GM23338 (cell line): ENCODE measurements around the gene FAM118B. TPM values are rescaled to one million over a fixed set of nuclear protein-coding genes. Genes with fewer than 3 reads are reported as not detected.

Experiments used
- ATAC-seq: fragments of 200-7000 bp; cut with Tn5 transposase; 3 replicates; pipeline ENCODE4 v1.9.1; 2020
- DNase-seq: peaks from one replicate; pipeline ENCODE4 v3.0.0-alpha.2; 2015; ENCODE audit warnings: low spot score
- H2AFZ ChIP-seq: fragments of 200-600 bp; sonication (generic); 2 replicates; pipeline ENCODE4 v1.8.0; 2016; ENCODE audit warnings: antibody characterized with exemption, mild to moderate bottlenecking, moderate library complexity
- H3F3A ChIP-seq: fragments of 200-600 bp; sonication (generic); replicated peaks from 2 replicates; pipeline ENCODE4 v1.8.0; 2017; ENCODE audit warnings: antibody characterized with exemption, mixed run types, low read depth
- H3K27ac ChIP-seq: fragments of 200-600 bp; sonication (generic); 2 replicates; pipeline ENCODE4 v1.6.1; 2016; ENCODE audit warnings: low read depth
- H3K27me3 ChIP-seq: fragments of 200-600 bp; sonication (generic); 2 replicates; pipeline ENCODE4 v1.8.0; 2016; ENCODE audit warnings: mild to moderate bottlenecking, mixed run types, moderate library complexity; ENCODE audit not compliant: insufficient read depth
- H3K36me3 ChIP-seq: fragments of 200-600 bp; sonication (generic); 2 replicates; pipeline ENCODE4 v1.8.0; 2016; ENCODE audit warnings: mild to moderate bottlenecking; ENCODE audit not compliant: insufficient read depth
- H3K4me1 ChIP-seq: fragments of 200-600 bp; sonication (generic); 2 replicates; pipeline ENCODE4 v1.8.0; 2016; ENCODE audit warnings: mild to moderate bottlenecking, moderate library complexity; ENCODE audit not compliant: insufficient read depth
- H3K4me2 ChIP-seq: fragments of 200-600 bp; sonication (generic); 2 replicates; pipeline ENCODE4 v1.7.1; 2017; ENCODE audit warnings: mixed run types
- H3K4me3 ChIP-seq: fragments of 200-600 bp; sonication (generic); 2 replicates; pipeline ENCODE4 v1.6.1; 2016; ENCODE audit warnings: mixed run types
- H3K79me2 ChIP-seq: fragments of 200-600 bp; sonication (generic); replicated peaks from 2 replicates; pipeline ENCODE4 v1.8.0; 2017; ENCODE audit warnings: mild to moderate bottlenecking; ENCODE audit not compliant: insufficient read depth
- H3K9me2 ChIP-seq: fragments of 200-600 bp; sonication (generic); 2 replicates; pipeline ENCODE4 v1.8.0; 2017; ENCODE audit not compliant: insufficient read depth
- H4K20me1 ChIP-seq: fragments of 200-600 bp; sonication (generic); replicated peaks from 2 replicates; pipeline ENCODE4 v1.8.0; 2017; ENCODE audit warnings: mild to moderate bottlenecking; ENCODE audit not compliant: insufficient read depth
- H3K27ac Mint-ChIP-seq: 2 replicates; pipeline ENCODE4 v1.8.0; 2020; ENCODE audit warnings: inconsistent platforms, mild to moderate bottlenecking, moderate library complexity, mixed read lengths
- H3K27me3 Mint-ChIP-seq: 3 replicates; pipeline ENCODE4 v1.8.0; 2022; ENCODE audit warnings: low read depth, mild to moderate bottlenecking, moderate library complexity, mixed read lengths, inconsistent platforms; ENCODE audit not compliant: insufficient read depth, poor library complexity
- H3K36me3 Mint-ChIP-seq: 3 replicates; pipeline ENCODE4 v1.8.0; 2021; ENCODE audit warnings: low read depth, mild to moderate bottlenecking, inconsistent platforms, moderate library complexity, mixed read lengths
- H3K4me1 Mint-ChIP-seq: 3 replicates; pipeline ENCODE4 v1.8.0; 2020; ENCODE audit warnings: mild to moderate bottlenecking, inconsistent platforms, mixed read lengths
- H3K4me3 Mint-ChIP-seq: 3 replicates; pipeline ENCODE4 v1.8.0; 2021; ENCODE audit warnings: moderate library complexity, mild to moderate bottlenecking, inconsistent platforms, mixed read lengths
- H3K9me3 Mint-ChIP-seq: 3 replicates; pipeline ENCODE4 v1.8.0; 2020; ENCODE audit warnings: moderate library complexity, mild to moderate bottlenecking, inconsistent platforms, mixed read lengths
- CREB1 ChIP-seq: fragments of 250-450 bp; sonication (Bioruptor Pico); IDR thresholded peaks from 2 replicates; pipeline ENCODE4 v1.5.0; 2020; ENCODE audit warnings: low read depth, mild to moderate bottlenecking, moderate library complexity
- EZH2 ChIP-seq: fragments of 200-600 bp; sonication (generic); IDR thresholded peaks from one replicate; pipeline ENCODE4 v1.8.0; 2017; ENCODE audit warnings: antibody characterized with exemption, mild to moderate bottlenecking, low read depth; ENCODE audit not compliant: unreplicated experiment
- EZH2phosphoT487 ChIP-seq: fragments of 200-600 bp; sonication (generic); IDR thresholded peaks from one replicate; pipeline ENCODE4 v1.8.1; 2018; ENCODE audit warnings: antibody characterized with exemption; ENCODE audit not compliant: unreplicated experiment
- JUNB ChIP-seq: IDR thresholded peaks from one replicate; pipeline ENCODE4 v1.6.1; 2016; ENCODE audit warnings: antibody characterized with exemption; ENCODE audit not compliant: unreplicated experiment
- NANOG ChIP-seq: IDR thresholded peaks from 2 replicates; pipeline ENCODE4 v1.6.1; 2016; ENCODE audit warnings: antibody characterized with exemption, borderline replicate concordance
- POLR2AphosphoS5 ChIP-seq: IDR thresholded peaks from 2 replicates; pipeline ENCODE4 v1.6.1; 2016; ENCODE audit warnings: antibody characterized with exemption, low read depth
- STAT1 ChIP-seq: IDR thresholded peaks from one replicate; pipeline ENCODE4 v1.6.1; 2016; ENCODE audit warnings: antibody characterized with exemption; ENCODE audit not compliant: unreplicated experiment
- ZNF114 ChIP-seq: fragments of 250-450 bp; sonication (Bioruptor Pico); IDR thresholded peaks from 2 replicates; pipeline ENCODE4 v1.5.0; 2020; ENCODE audit warnings: mild to moderate bottlenecking, moderate library complexity
- ZNF331 ChIP-seq: fragments of 250-450 bp; sonication (Bioruptor Pico); IDR thresholded peaks from 2 replicates; pipeline ENCODE4 v1.5.0; 2020; ENCODE audit warnings: low read depth, mild to moderate bottlenecking, moderate library complexity
- polyA plus RNA-seq: library from polyadenylated mRNA; unstranded; fragments of >200 nt; fragmentation: Nextera tagmentation; extraction: Ambion mirVana; gene quantifications from 2 replicates; pipeline ENCODE4 v1.2.1, GENCODE V29; 2016
- total RNA-seq: library from RNA; depleted of rRNA; stranded (reverse); fragments of >200 nt; shearing (Covaris generic); gene quantifications from 2 replicates; pipeline ENCODE4 v1.2.3, GENCODE V29; 2014
- TF ChIP-seq, protein P1 (sequence below), 2 experiments: fragments of 200-600 bp in 1 of 2; sonication (generic) in 1 of 2; conservative IDR thresholded peaks; 2 replicates each; pipeline versions ENCODE4 v1.5.1 to v1.6.1; 2016 to 2017; ENCODE audit warnings: antibody characterized with exemption in 2 of 2, low read depth in 2 of 2, mild to moderate bottlenecking in 2 of 2, moderate library complexity in 1 of 2
- TF ChIP-seq, protein P2 (sequence below): IDR thresholded peaks from one replicate; pipeline ENCODE4 v1.6.1; 2018; ENCODE audit warnings: antibody characterized with exemption; ENCODE audit not compliant: unreplicated experiment

Gene FAM118B
- total and polyA plus RNA-seq, 2 experiments from 2014 or later = 33.7 to 43.4 TPM

DNA sequence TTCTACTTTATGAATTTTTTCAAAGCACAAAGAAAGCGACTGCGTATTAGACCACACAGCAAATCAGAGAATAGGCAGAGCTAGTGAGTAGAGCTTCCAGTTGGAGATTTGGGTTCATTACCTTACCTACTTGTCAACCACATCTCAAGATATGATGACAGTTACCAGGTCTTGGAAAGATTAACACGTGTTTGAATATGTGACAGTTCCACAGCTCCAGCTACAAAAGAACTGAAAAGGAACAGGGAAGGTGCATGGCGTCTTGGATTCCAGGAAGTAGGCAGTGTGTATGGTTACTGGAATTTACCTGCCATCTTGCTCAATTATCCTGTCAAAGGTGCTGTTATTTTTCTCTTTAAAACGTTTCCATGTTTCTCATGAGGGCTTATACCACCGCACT, 76.7 kb downstream of the FAM118B start:
- Mint-ChIP-seq H3K4me1 (peaks cover 3% of the 10 kb centered on the region; the same call in 2 of the 3 replicates), H3K36me3 (peaks cover 4% of the 10 kb centered on the region), H3K27me3 (peaks cover 12% of the 10 kb centered on the region), H3K27ac (no peak overlapping the region), H3K9me3 (no peaks in the 10 kb centered on the region), H3K4me3 (no peak overlapping the region)
- Histone ChIP-seq H3F3A (peaks cover 9% of the 10 kb centered on the region; the same call in 1 of the 2 replicates), H3K4me2 (no peak overlapping the region), H3K4me3 (no peak overlapping the region), H3K9me2 (no peaks in the 10 kb centered on the region), H3K27ac (no peak overlapping the region), H3K79me2 (no peaks in the 10 kb centered on the region), H4K20me1 (0 out of 2 replicates have a peak, but pooled peaks cover 4% of the 10 kb centered on the region), H3K36me3 (no peaks in the 10 kb centered on the region), H3K27me3 (peaks cover 5% of the 10 kb centered on the region; the same call in 1 of the 2 replicates), H2AFZ (no peak overlapping the region), H3K4me1 (no peaks in the 10 kb centered on the region)
- TF ChIP-seq STAT1 = no peak
- no peak for TF ChIP-seq EZH2
- no peak for ATAC-seq
- no peak for DNase-seq

DNA sequence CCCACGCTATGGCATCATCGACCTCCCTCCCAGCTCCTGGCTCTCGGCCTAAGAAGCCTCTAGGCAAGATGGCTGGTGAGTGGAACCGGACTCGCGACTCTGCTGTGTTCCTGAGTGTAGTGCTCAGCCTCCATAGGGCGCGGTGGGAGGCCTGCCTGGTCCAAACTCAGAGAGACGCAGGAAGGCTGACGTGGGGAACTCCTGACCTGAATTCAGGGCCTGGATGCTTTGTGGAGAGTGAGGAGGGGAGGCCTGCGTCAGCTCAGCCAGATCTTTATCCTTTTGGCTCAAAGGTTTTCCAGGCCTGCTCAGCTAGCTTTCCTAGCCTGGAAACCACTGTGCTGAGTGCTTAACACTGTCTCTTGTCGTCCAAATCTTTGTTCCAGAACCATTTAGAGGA, 79.3 kb downstream of the FAM118B start:
- H3K4me2 ChIP-seq = no peak overlapping the region
- H4K20me1 ChIP-seq = peaks cover 4% of the 10 kb centered on the region; the same call in 1 of the 2 replicates
- no peaks in the 10 kb centered on the region for H3K4me1 ChIP-seq
- H3K9me2 ChIP-seq = no peaks in the 10 kb centered on the region
- no peaks in the 10 kb centered on the region for H3K27me3 ChIP-seq
- H3K9me3 Mint-ChIP-seq = no peaks in the 10 kb centered on the region
- TF ChIP-seq EZH2 = no peak
- TF ChIP-seq STAT1 = no peak
- no peak for TF ChIP-seq POLR2AphosphoS5
- peaks cover 14% of the 10 kb centered on the region for H3K36me3 Mint-ChIP-seq
- no peak overlapping the region for H3K27ac Mint-ChIP-seq
- H3K27ac ChIP-seq = no peak overlapping the region
- ATAC-seq = no peak
- no peaks in the 10 kb centered on the region for H3K79me2 ChIP-seq
- peaks cover 2% of the 10 kb centered on the region for H3K27me3 Mint-ChIP-seq
- no peaks in the 10 kb centered on the region; the same call in 2 of the 3 replicates for H3K4me1 Mint-ChIP-seq
- H3K4me3 ChIP-seq = no peak overlapping the region
- no peaks in the 10 kb centered on the region for H3K36me3 ChIP-seq
- peaks cover 8% of the 10 kb centered on the region; the same call in 1 of the 2 replicates for H3F3A ChIP-seq
- no peak overlapping the region for H3K4me3 Mint-ChIP-seq
- no peak for DNase-seq
- no peak overlapping the region for H2AFZ ChIP-seq

DNA sequence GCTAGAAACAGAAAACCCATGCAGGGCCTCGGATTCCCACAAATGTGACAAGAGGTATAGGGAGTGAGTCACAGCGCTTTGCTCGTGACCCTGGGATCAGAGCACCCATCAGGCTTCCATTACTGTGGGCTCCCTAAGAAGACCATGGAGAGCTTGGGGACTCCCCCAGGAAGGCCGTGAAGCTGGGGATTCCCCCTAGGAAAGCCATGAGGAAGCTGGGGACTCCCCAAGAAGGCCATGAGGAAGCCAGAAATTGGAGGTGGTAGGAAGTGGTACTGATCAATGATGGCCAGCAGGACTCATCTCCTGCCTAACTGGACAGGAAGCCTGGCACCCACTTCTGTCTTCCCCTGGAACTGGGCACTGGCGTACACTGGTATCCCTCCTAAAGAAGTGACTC, 82.1 kb downstream of the FAM118B start:
- H3K36me3 Mint-ChIP-seq = peaks cover 17% of the 10 kb centered on the region
- Histone ChIP-seq H3K36me3 (no peaks in the 10 kb centered on the region; the same call in 1 of the 2 replicates), H3K4me3 (no peak overlapping the region), H4K20me1 (no peaks in the 10 kb centered on the region; the same call in 1 of the 2 replicates), H2AFZ (no peak overlapping the region), H3F3A (peaks cover 8% of the 10 kb centered on the region; the same call in 1 of the 2 replicates), H3K9me2 (no peaks in the 10 kb centered on the region), H3K79me2 (no peaks in the 10 kb centered on the region), H3K27me3 (no peaks in the 10 kb centered on the region), H3K27ac (no peak overlapping the region), H3K4me1 (no peaks in the 10 kb centered on the region), H3K4me2 (no peak overlapping the region)
- DNase-seq (no peak), ATAC-seq (no peak)
- H3K4me3 Mint-ChIP-seq = no peak overlapping the region
- H3K27me3 Mint-ChIP-seq = no peaks in the 10 kb centered on the region
- no peaks in the 10 kb centered on the region for H3K4me1 Mint-ChIP-seq
- H3K27ac Mint-ChIP-seq = no peak overlapping the region
- no peaks in the 10 kb centered on the region for H3K9me3 Mint-ChIP-seq
- TF ChIP-seq ZNF114 (CRISPR knock-in tag) (no peak), JUNB (no peak), NANOG (no peak), CREB1 (no peak), STAT1 (no peak), EZH2phosphoT487 (no peak), ZNF331 (CRISPR knock-in tag) (no peak)
- TF ChIP-seq, protein P1, sequence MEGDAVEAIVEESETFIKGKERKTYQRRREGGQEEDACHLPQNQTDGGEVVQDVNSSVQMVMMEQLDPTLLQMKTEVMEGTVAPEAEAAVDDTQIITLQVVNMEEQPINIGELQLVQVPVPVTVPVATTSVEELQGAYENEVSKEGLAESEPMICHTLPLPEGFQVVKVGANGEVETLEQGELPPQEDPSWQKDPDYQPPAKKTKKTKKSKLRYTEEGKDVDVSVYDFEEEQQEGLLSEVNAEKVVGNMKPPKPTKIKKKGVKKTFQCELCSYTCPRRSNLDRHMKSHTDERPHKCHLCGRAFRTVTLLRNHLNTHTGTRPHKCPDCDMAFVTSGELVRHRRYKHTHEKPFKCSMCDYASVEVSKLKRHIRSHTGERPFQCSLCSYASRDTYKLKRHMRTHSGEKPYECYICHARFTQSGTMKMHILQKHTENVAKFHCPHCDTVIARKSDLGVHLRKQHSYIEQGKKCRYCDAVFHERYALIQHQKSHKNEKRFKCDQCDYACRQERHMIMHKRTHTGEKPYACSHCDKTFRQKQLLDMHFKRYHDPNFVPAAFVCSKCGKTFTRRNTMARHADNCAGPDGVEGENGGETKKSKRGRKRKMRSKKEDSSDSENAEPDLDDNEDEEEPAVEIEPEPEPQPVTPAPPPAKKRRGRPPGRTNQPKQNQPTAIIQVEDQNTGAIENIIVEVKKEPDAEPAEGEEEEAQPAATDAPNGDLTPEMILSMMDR (conservative IDR thresholded peaks at IDR 0.05; ENCODE audit: low read depth in 2 of 2) = no peak
- TF ChIP-seq, protein P2, sequence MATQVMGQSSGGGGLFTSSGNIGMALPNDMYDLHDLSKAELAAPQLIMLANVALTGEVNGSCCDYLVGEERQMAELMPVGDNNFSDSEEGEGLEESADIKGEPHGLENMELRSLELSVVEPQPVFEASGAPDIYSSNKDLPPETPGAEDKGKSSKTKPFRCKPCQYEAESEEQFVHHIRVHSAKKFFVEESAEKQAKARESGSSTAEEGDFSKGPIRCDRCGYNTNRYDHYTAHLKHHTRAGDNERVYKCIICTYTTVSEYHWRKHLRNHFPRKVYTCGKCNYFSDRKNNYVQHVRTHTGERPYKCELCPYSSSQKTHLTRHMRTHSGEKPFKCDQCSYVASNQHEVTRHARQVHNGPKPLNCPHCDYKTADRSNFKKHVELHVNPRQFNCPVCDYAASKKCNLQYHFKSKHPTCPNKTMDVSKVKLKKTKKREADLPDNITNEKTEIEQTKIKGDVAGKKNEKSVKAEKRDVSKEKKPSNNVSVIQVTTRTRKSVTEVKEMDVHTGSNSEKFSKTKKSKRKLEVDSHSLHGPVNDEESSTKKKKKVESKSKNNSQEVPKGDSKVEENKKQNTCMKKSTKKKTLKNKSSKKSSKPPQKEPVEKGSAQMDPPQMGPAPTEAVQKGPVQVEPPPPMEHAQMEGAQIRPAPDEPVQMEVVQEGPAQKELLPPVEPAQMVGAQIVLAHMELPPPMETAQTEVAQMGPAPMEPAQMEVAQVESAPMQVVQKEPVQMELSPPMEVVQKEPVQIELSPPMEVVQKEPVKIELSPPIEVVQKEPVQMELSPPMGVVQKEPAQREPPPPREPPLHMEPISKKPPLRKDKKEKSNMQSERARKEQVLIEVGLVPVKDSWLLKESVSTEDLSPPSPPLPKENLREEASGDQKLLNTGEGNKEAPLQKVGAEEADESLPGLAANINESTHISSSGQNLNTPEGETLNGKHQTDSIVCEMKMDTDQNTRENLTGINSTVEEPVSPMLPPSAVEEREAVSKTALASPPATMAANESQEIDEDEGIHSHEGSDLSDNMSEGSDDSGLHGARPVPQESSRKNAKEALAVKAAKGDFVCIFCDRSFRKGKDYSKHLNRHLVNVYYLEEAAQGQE = no peak
